NCI-H2227 (cell line): ENCODE data around the gene SALL2.

Source experiments
- DNase-seq: peaks from one replicate; lab custom pipeline; 2025; ENCODE audit not compliant: unreplicated experiment; lab: John Stamatoyannopoulos, UW

SALL2 gene

GRCh38 chr14:21494902-21495762 is 31.0 kb downstream of the SALL2 start:
- DNase-seq, result no peak

GRCh38 chr14:21486640-21487087 is 39.5 kb downstream of the SALL2 start:
- DNase-seq, result no peak

- DNase-seq, result peak; percentile 98
These were observed 49.0 kb downstream of the SALL2 start, which contains the start of the genes RAB2B and TOX4 for GRCh38 chr14:21476925-21477681. Gene RAB2B, minus strand, starts transcription at chr14:21476959. Its CDS starts 87 bp downstream, at chr14:21476872. Gene TOX4, plus strand, starts transcription at chr14:21477195. Its CDS starts 84 bp downstream, at chr14:21477279.

- peak; percentile 92 for DNase-seq
These were observed 49.6 kb downstream of the SALL2 start for GRCh38 chr14:21476523-21476924.

GRCh38 chr14:21475767-21476522 is 50.2 kb downstream of the SALL2 start:
- no peak for DNase-seq
